ENCODE results near the gene GRM7.

DNA sequence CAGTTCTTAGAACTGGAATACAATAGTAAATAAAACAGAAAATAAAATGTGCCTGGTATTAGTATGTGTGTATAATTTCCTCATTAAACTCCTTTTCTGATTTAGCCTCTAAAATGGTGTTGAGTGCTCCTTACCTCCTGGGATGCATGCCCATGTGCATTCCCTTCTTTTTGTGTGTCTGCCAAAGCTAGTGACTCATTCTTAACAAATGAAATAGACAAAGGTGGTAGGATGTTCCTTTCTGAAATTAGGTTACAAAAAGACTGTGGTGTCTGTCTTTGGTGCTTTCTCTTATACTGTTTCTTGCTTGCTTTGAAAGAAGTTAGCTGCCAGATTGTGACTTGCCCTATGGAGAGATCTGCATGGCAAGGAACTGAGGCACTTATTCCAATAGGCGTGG is 623.7 kb downstream of the GRM7 start:
- TF ChIP-seq, protein P1, sequence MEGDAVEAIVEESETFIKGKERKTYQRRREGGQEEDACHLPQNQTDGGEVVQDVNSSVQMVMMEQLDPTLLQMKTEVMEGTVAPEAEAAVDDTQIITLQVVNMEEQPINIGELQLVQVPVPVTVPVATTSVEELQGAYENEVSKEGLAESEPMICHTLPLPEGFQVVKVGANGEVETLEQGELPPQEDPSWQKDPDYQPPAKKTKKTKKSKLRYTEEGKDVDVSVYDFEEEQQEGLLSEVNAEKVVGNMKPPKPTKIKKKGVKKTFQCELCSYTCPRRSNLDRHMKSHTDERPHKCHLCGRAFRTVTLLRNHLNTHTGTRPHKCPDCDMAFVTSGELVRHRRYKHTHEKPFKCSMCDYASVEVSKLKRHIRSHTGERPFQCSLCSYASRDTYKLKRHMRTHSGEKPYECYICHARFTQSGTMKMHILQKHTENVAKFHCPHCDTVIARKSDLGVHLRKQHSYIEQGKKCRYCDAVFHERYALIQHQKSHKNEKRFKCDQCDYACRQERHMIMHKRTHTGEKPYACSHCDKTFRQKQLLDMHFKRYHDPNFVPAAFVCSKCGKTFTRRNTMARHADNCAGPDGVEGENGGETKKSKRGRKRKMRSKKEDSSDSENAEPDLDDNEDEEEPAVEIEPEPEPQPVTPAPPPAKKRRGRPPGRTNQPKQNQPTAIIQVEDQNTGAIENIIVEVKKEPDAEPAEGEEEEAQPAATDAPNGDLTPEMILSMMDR (IDR thresholded peaks at IDR 0.05), result no peak
- TF ChIP-seq POLR2A (IDR thresholded peaks at IDR 0.05; ENCODE audit: low read depth), result no peak
- no peak for TF ChIP-seq POLR2AphosphoS5 (IDR thresholded peaks at IDR 0.05)

All from esophagus muscularis mucosa (tissue), 3 donors.